HG03354 (cell line): ENCODE measurements around the gene CIDEC.

ENCODE experiments used
- ATAC-seq: cut with Tn5 transposase; IDR thresholded peaks from one replicate; pipeline ENCODE4 v1.9.1; 2021; ENCODE audit warnings: mild to moderate bottlenecking; ENCODE audit not compliant: unreplicated experiment, poor library complexity, severe bottlenecking

The CIDEC gene

GRCh38 chr3:9825451-9826040 is 54.5 kb downstream of the CIDEC start:
- no peak for ATAC-seq

- ATAC-seq, result no peak
These were observed 59.1 kb downstream of the CIDEC start for GRCh38 chr3:9820946-9821345.

GRCh38 chr3:9820543-9820942 is 59.5 kb downstream of the CIDEC start:
- no peak for ATAC-seq

- ATAC-seq, result no peak
These were observed 61.3 kb downstream of the CIDEC start for GRCh38 chr3:9818666-9819335.

GRCh38 chr3:9817436-9817835 is 62.6 kb downstream of the CIDEC start:
- ATAC-seq, result no peak
